Stomach (tissue), 9 donors: Measurements from ENCODE around the gene ESR2. TPM values are rescaled to one million over a fixed set of nuclear protein-coding genes. Genes with fewer than 3 reads are reported as not detected.

Experiments
- DNase-seq, 2 donors: peaks; one replicate each; pipeline versions ENCODE4 v3.0.0 to v3.0.0-alpha.2; 2013 to 2019
- H3K27ac ChIP-seq, 5 donors: fragments of 200-600 bp in 4 of 5; sonication (generic) in 4 of 5; one replicate each; pipeline ENCODE4 v1.5.1; 2013 to 2019; ENCODE audit warnings: mild to moderate bottlenecking in 1 of 5, moderate library complexity in 1 of 5
- H3K27me3 ChIP-seq, 3 donors: fragments of 200-600 bp; sonication (generic); one replicate each; pipeline ENCODE4 v1.5.1; 2017 to 2019; ENCODE audit warnings: mixed run types in 1 of 3
- H3K36me3 ChIP-seq, 4 donors: fragments of 200-600 bp; sonication (generic); 1 replicate in 3 of 4; 2 replicates in 1 of 4; pipeline ENCODE4 v1.5.1; 2016 to 2019
- H3K4me1 ChIP-seq, 4 donors: fragments of 200-600 bp; sonication (generic); one replicate each; pipeline ENCODE4 v1.5.1; 2016 to 2019
- H3K4me3 ChIP-seq, 4 donors: fragments of 200-600 bp; sonication (generic) in 3 of 4; one replicate each; pipeline ENCODE4 v1.5.1; 2016 to 2019; ENCODE audit warnings: mild to moderate bottlenecking in 1 of 4
- H3K9me3 ChIP-seq, 4 donors: fragments of 200-600 bp; sonication (generic); one replicate each; pipeline ENCODE4 v1.5.1; 2016 to 2019
- EP300 ChIP-seq: sonication (generic); formaldehyde crosslinking; IDR thresholded peaks from one replicate; pipeline ENCODE4 v1.6.1; 2017; ENCODE audit warnings: antibody characterized with exemption
- POLR2A ChIP-seq, 4 donors: fragments of 450-650 bp; IDR thresholded peaks; one replicate each; pipeline ENCODE4 v1.6.1; 2016; ENCODE audit warnings: antibody characterized with exemption in 4 of 4, control low read depth in 2 of 4, mild to moderate bottlenecking in 1 of 4, moderate library complexity in 1 of 4
- POLR2AphosphoS5 ChIP-seq, 3 donors: sonication (generic); formaldehyde crosslinking; IDR thresholded peaks; one replicate each; pipeline ENCODE4 v1.6.1; 2016; ENCODE audit warnings: antibody characterized with exemption in 3 of 3
- WGBS, 5 donors: extraction: QIAGEN DNeasy Blood & Tissue Kit in 3 of 5; methylation state at CpG; one replicate each; pipeline versions ENCODE4 v1.1.5 to v1.1.7; 2013 to 2018; 5-methylcytosine and 5-hydroxymethylcytosine counted together
- intact Hi-C: fragments of 100-400 bp; cut with DNase I; formaldehyde crosslinking; loops from one replicate; pipeline ENCODE4 v1.15.1; 2023; ENCODE audit warnings: low total_unique reads
- polyA plus RNA-seq, 3 donors: library from polyadenylated mRNA; stranded (reverse); fragments of 200-250 nt; gene quantifications; one replicate each; pipeline ENCODE4 v1.2.3, GENCODE V29; 2013
- total RNA-seq, 5 donors: library from RNA; depleted of rRNA; stranded (reverse); fragments of >200 nt; gene quantifications; one replicate each; pipeline versions ENCODE4 v1.1.0 to v1.2.3, GENCODE V29; 2014 to 2016
- TF ChIP-seq, protein P1 (sequence below), 7 experiments: fragments of 450-650 bp in 4 of 7; fragments of 200-600 bp in 3 of 7; sonication (generic) in 3 of 7; IDR thresholded peaks; one replicate each; pipeline ENCODE4 v1.5.1; 2016 to 2019; ENCODE audit warnings: antibody characterized with exemption in 7 of 7, control low read depth in 2 of 7, mild to moderate bottlenecking in 1 of 7
- donor health status: healthy with polysubstance abuse.
- donor health status: Bipolar disorder and iron deficiency.
- donor health status: healthy.

The ESR2 gene
- total and polyA plus RNA-seq, 8 donors, result 0.08 to 1.3 (median 0.58) TPM; not detected in 5

DNA sequence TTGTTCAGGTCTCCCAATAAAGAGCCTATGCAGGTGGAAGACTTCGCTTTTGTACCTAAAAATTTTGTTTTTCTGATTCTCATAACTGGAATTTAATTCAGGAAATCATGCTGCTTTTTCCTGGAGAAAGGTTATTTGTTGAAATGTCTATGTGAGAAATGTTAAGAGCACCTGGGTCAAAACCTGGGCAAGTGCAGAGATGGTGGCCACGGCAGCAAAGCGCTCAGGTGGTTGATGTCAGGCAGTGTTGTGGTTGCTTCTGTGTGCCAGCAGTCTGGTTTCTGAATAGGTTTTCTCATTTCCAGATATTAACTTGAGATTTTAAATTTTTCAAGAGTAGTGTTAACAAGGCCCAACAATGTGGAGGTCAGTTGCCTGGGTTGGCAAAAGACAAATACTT lies 96.2 kb downstream of the ESR2 start:
- Histone ChIP-seq H3K4me1 (peaks cover 37 to 77% (median 55%) of the 10 kb centered on the region in 4 donors), H3K27ac (no peak overlapping the region), H3K4me3 (no peak overlapping the region), H3K27me3 (no peaks in the 10 kb centered on the region), H3K9me3 (no peaks in the 10 kb centered on the region), H3K36me3 (peaks cover 0 to 8% (median 1%) of the 10 kb centered on the region in 4 donors)
- intact Hi-C loops, result no loop called here
- no peak for TF ChIP-seq POLR2A (IDR thresholded peaks at IDR 0.05)
- TF ChIP-seq, protein P1, sequence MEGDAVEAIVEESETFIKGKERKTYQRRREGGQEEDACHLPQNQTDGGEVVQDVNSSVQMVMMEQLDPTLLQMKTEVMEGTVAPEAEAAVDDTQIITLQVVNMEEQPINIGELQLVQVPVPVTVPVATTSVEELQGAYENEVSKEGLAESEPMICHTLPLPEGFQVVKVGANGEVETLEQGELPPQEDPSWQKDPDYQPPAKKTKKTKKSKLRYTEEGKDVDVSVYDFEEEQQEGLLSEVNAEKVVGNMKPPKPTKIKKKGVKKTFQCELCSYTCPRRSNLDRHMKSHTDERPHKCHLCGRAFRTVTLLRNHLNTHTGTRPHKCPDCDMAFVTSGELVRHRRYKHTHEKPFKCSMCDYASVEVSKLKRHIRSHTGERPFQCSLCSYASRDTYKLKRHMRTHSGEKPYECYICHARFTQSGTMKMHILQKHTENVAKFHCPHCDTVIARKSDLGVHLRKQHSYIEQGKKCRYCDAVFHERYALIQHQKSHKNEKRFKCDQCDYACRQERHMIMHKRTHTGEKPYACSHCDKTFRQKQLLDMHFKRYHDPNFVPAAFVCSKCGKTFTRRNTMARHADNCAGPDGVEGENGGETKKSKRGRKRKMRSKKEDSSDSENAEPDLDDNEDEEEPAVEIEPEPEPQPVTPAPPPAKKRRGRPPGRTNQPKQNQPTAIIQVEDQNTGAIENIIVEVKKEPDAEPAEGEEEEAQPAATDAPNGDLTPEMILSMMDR (IDR thresholded peaks at IDR 0.05), result no peak
- TF ChIP-seq EP300, result no peak
- no peak for TF ChIP-seq POLR2AphosphoS5 (IDR thresholded peaks at IDR 0.05)
- DNase-seq, result no peak
- 54 to 95% (median 79%) methylated on average over 3 of the region's 3 CpGs for WGBS, 5 donors

DNA sequence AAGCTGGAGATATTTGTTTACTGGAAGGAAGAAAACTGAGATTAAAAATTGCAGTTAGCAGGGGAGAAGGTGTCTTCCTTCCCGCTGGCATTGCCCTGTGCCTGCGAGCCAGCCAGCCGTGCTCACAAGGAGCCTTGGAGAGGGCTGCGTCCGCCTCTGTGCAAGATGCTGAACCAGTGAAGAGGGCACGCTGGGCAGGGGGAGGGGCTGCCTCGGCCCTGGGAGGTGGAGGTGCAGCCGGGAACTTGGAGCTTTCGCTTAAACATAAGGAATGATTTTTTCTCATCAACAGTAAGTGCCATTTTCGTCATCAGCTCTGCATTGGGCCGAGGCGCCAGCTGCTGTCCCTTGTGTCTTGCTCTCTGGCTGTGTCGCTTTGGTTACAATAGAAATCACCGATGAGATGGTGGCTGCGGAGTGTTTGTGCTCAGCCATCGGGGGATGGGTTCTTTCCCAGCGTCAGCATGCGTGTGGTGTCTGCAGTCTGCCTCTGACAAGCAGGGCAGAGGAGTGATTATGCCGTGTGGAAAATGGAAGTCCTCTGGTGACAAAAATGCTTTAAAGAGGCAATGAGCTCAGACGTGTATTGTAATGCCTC lies 97.3 kb downstream of the ESR2 start:
- TF ChIP-seq EP300 (no peak), POLR2A (IDR thresholded peaks at IDR 0.05) (no peak)

DNA sequence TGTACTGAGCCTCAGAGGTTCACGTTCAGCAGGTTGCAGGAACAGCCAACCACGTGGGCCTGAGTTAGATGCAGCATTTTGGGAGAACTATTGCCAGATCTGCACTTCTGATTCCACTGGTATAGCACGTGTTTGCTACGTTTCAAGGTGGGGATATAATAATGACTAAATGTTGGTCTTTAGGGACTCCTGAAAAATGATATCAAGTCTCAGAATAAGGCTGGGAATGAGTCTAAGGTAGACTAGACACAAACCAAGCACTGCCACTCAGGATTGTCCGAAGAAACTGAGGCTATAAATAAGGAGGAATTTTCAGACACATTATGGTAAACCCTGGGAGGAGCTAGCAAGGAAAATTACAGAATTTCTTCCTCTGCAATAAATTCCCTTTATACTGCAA lies 98.1 kb downstream of the ESR2 start:
- Histone ChIP-seq H3K4me1 (peaks cover 29 to 63% (median 49%) of the 10 kb centered on the region in 4 donors), H3K4me3 (no peak overlapping the region), H3K9me3 (no peaks in the 10 kb centered on the region), H3K27me3 (no peaks in the 10 kb centered on the region), H3K36me3 (peaks cover 0 to 14% (median 0%) of the 10 kb centered on the region in 4 donors), H3K27ac (peak overlapping the region; percentile 28 to 63 (median 45))
- TF ChIP-seq, protein P1 (IDR thresholded peaks at IDR 0.05), result no peak
- TF ChIP-seq EP300 (no peak), POLR2AphosphoS5 (IDR thresholded peaks at IDR 0.05) (no peak), POLR2A (IDR thresholded peaks at IDR 0.05) (no peak)
- intact Hi-C loops, result no loop called here
- no peak for DNase-seq
- WGBS, 5 donors, result 36 to 72% (median 60%) methylated on average over 5 of the region's 5 CpGs

More for the DNA sequence above, 97.3 kb downstream of the ESR2 start:
- Histone ChIP-seq H3K27ac (peak overlapping the region in 4 of 5 donors; percentile 40 to 63 (median 46)), H3K36me3 (peaks cover 0 to 6% (median 0%) of the 10 kb centered on the region in 4 donors), H3K9me3 (no peaks in the 10 kb centered on the region), H3K4me1 (peaks cover 37 to 69% (median 53%) of the 10 kb centered on the region in 4 donors), H3K27me3 (no peaks in the 10 kb centered on the region), H3K4me3 (peak overlapping the region; percentile 33 to 36 (median 34))
- DNase-seq, result peak; percentile 40 to 82
- 10 to 26% (median 16%) methylated on average over 20 of the region's 20 CpGs for WGBS, 5 donors
- intact Hi-C loops, result no loop called here

DNA sequence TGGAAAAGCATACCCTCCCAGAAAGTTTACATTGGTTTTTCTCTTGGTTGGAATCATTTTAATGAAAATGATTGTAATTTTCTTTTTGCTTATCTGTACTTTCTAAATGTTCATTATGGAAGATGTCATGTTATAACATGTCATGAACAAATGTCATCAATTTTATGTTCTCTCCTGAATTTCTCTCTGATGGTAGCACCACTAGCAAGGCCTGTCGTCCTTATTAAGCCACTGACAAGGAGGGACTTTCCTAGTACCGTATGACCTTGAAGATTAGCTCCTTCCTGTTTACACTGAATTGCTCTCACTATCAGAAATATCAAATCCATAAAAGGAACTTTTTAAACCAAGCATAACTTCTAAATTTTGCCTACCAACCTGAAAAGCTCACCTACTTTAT lies 99.0 kb downstream of the ESR2 start:
- H3K36me3 ChIP-seq, result peaks cover 0 to 22% (median 7%) of the 10 kb centered on the region in 4 donors
- peaks cover 24 to 55% (median 44%) of the 10 kb centered on the region in 4 donors for H3K4me1 ChIP-seq
- H3K4me3 ChIP-seq, result no peak overlapping the region
- 3 to 17% (median 10%) methylated on average over 2 of the region's 2 CpGs for WGBS, 5 donors
- intact Hi-C loops, result no loop called here
- DNase-seq, result no peak
- no peaks in the 10 kb centered on the region for H3K9me3 ChIP-seq
- H3K27ac ChIP-seq, result peak overlapping the region in 4 of 5 donors; percentile 36 to 63 (median 48)
- H3K27me3 ChIP-seq, result no peaks in the 10 kb centered on the region
- TF ChIP-seq POLR2A (IDR thresholded peaks at IDR 0.05) (no peak), POLR2AphosphoS5 (IDR thresholded peaks at IDR 0.05) (no peak), EP300 (no peak)
- TF ChIP-seq, protein P1 (IDR thresholded peaks at IDR 0.05), result no peak

DNA sequence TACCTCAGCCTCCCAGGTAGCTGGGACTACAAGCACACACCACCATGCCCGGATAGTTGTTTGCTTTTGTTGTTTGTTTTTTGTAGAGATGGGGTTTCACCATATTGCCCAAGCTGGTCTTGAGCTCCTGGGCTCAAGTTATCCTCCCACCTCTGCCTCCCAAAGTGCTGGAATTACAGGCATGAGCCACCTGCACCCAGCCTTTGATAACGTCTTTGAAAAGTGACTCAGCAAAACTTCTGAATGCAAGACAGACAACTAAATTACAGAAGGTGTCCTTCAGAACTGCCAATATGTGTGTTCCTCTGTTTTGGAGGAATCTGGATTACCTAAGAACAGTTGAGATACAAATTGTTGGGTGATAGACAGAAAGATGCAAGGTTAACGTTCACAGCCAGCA lies 99.8 kb downstream of the ESR2 start:
- no peak for TF ChIP-seq EP300
- TF ChIP-seq POLR2A (IDR thresholded peaks at IDR 0.05), result no peak
- no peak for TF ChIP-seq POLR2AphosphoS5 (IDR thresholded peaks at IDR 0.05)
- TF ChIP-seq, protein P1 (IDR thresholded peaks at IDR 0.05), result no peak
- peaks cover 24 to 50% (median 40%) of the 10 kb centered on the region in 4 donors for H3K4me1 ChIP-seq
- no peak for DNase-seq
- H3K36me3 ChIP-seq, result peaks cover 0 to 30% (median 15%) of the 10 kb centered on the region in 4 donors
- H3K4me3 ChIP-seq, result no peak overlapping the region
- no peaks in the 10 kb centered on the region for H3K9me3 ChIP-seq
- no peaks in the 10 kb centered on the region for H3K27me3 ChIP-seq
- intact Hi-C loops, result no loop called here
- WGBS, 5 donors, result 38 to 61% (median 55%) methylated on average over 3 of the region's 3 CpGs
- peak overlapping the region; percentile 36 to 65 (median 48) for H3K27ac ChIP-seq
